ENCODE measurements around the gene PANK3. TPM values are rescaled to one million over a fixed set of nuclear protein-coding genes. Genes with fewer than 3 reads are reported as not detected.

Gene PANK3
- total RNA-seq, 1 donor from 2014 or later = 107 TPM

GRCh38 chr5:168528521-168529373 is 50.4 kb downstream of the PANK3 start, which contains the start of gene FBLL1:
FBLL1 (plus strand) TSS chr5:168529305; CDS start chr5:168529505, 200 bp downstream.
- Mint-ChIP-seq H3K27ac (ENCODE audit: unreplicated experiment) (peak within 1 kb of the TSS; percentile 26), H3K4me1 (ENCODE audit: low read depth, unreplicated experiment) (peaks cover 11% of the 10 kb centered on the region), H3K36me3 (ENCODE audit: low read depth, unreplicated experiment) (peaks cover 5% of the 10 kb centered on the region), H3K27me3 (ENCODE audit: low read depth, unreplicated experiment) (peaks cover 13% of the 10 kb centered on the region), H3K9me3 (ENCODE audit: unreplicated experiment) (peaks cover 2% of the 10 kb centered on the region), H3K4me3 (ENCODE audit: unreplicated experiment) (peak within 1 kb of the TSS; percentile 86)
- DNase-seq (ENCODE audit: low read depth) (peak; percentile 7), FAIRE-seq (no peak)
- H3K4me2 ChIP-seq (ENCODE audit: low read length) = peak within 1 kb of the TSS; percentile 90
- peak within 1 kb of the TSS; percentile 44 for H3K4me3 ChIP-seq (ENCODE audit: insufficient read depth, low read depth, low read length)
- peaks cover 23% of the 10 kb centered on the region for H3K27me3 ChIP-seq (ENCODE audit: insufficient read depth, low read length)
- peaks cover 5% of the 10 kb centered on the region for H4K20me1 ChIP-seq (ENCODE audit: insufficient read depth, low read length)
- no peak within 1 kb of the TSS for H3K27ac ChIP-seq (ENCODE audit: low read depth, low read length)
- H3K9ac ChIP-seq (ENCODE audit: low read length) = no peak within 1 kb of the TSS
- H3K9me3 ChIP-seq (ENCODE audit: insufficient read depth, low read depth, low read length) = peaks cover 7% of the 10 kb centered on the region
- no peak for TF ChIP-seq CTCF (IDR thresholded peaks at IDR 0.05; ENCODE audit: insufficient read depth, low read depth, low read length)
- TF ChIP-seq EZH2 (IDR thresholded peaks at IDR 0.05; ENCODE audit: insufficient read depth, low read length) = peak; percentile 67
- H3K36me3 ChIP-seq (ENCODE audit: insufficient read depth, low read length) = no peaks in the 10 kb centered on the region
- no peaks in the 10 kb centered on the region for H3K79me2 ChIP-seq (ENCODE audit: insufficient read depth, low read length)
- peak within 1 kb of the TSS; percentile 60 for H2AFZ ChIP-seq (ENCODE audit: low read depth, low read length)
- peaks cover 7% of the 10 kb centered on the region for H3K4me1 ChIP-seq (ENCODE audit: insufficient read depth, low read length)

- Histone ChIP-seq H3K4me3 (ENCODE audit: insufficient read depth, low read depth, low read length) (no peak overlapping the region), H3K9me3 (ENCODE audit: insufficient read depth, low read depth, low read length) (peaks cover 7% of the 10 kb centered on the region), H4K20me1 (ENCODE audit: insufficient read depth, low read length) (peaks cover 5% of the 10 kb centered on the region), H3K9ac (ENCODE audit: low read length) (no peak overlapping the region), H3K79me2 (ENCODE audit: insufficient read depth, low read length) (no peaks in the 10 kb centered on the region), H3K36me3 (ENCODE audit: insufficient read depth, low read length) (no peaks in the 10 kb centered on the region), H3K27ac (ENCODE audit: low read depth, low read length) (no peak overlapping the region), H3K27me3 (ENCODE audit: insufficient read depth, low read length) (peaks cover 23% of the 10 kb centered on the region), H3K4me1 (ENCODE audit: insufficient read depth, low read length) (peaks cover 7% of the 10 kb centered on the region), H2AFZ (ENCODE audit: low read depth, low read length) (no peak overlapping the region), H3K4me2 (ENCODE audit: low read length) (no peak overlapping the region)
- DNase-seq (ENCODE audit: low read depth) = no peak
- no peak for FAIRE-seq
- H3K4me3 Mint-ChIP-seq (ENCODE audit: unreplicated experiment) = peak overlapping the region; percentile 86
- no peak for TF ChIP-seq CTCF (IDR thresholded peaks at IDR 0.05; ENCODE audit: insufficient read depth, low read depth, low read length)
- TF ChIP-seq EZH2 (IDR thresholded peaks at IDR 0.05; ENCODE audit: insufficient read depth, low read length) = no peak
- no peak overlapping the region for H3K27ac Mint-ChIP-seq (ENCODE audit: unreplicated experiment)
- H3K9me3 Mint-ChIP-seq (ENCODE audit: unreplicated experiment) = peaks cover 2% of the 10 kb centered on the region
- H3K27me3 Mint-ChIP-seq (ENCODE audit: low read depth, unreplicated experiment) = peaks cover 13% of the 10 kb centered on the region
- H3K36me3 Mint-ChIP-seq (ENCODE audit: low read depth, unreplicated experiment) = peaks cover 5% of the 10 kb centered on the region
- peaks cover 11% of the 10 kb centered on the region for H3K4me1 Mint-ChIP-seq (ENCODE audit: low read depth, unreplicated experiment)
These were observed 51.3 kb downstream of the PANK3 start for GRCh38 chr5:168527756-168528295.

All from astrocyte (in vitro differentiated cells and primary cell).